Thyroid gland (tissue), 4 donors: ENCODE results near the gene SKI. TPM values are rescaled to one million over a fixed set of nuclear protein-coding genes. Genes with fewer than 3 reads are reported as not detected.

ENCODE experiments used
- DNase-seq, 2 donors: peaks; one replicate each; pipeline ENCODE4 v3.0.0-alpha.2; 2019
- H3K27ac ChIP-seq, 3 donors: fragments of 200-600 bp; sonication (generic); 1 replicate in 2 of 3; 2 replicates in 1 of 3; pipeline ENCODE4 v1.5.1; 2016 to 2019; ENCODE audit warnings: mild to moderate bottlenecking in 1 of 3, moderate library complexity in 1 of 3
- H3K27me3 ChIP-seq: fragments of 200-600 bp; sonication (generic); one replicate; pipeline ENCODE4 v1.5.1; 2019
- H3K36me3 ChIP-seq, 2 donors: fragments of 200-600 bp; sonication (generic); one replicate each; pipeline ENCODE4 v1.5.1; 2016 to 2019
- H3K4me1 ChIP-seq, 2 donors: fragments of 200-600 bp; sonication (generic); one replicate each; pipeline ENCODE4 v1.5.1; 2017 to 2019
- H3K4me3 ChIP-seq, 3 donors: fragments of 200-600 bp; sonication (generic); replicated peaks in 1 of 3; 1 replicate in 2 of 3; 2 replicates in 1 of 3; pipeline ENCODE4 v1.5.1; 2016; ENCODE audit warnings: mild to moderate bottlenecking in 1 of 3
- H3K9me3 ChIP-seq: fragments of 200-600 bp; sonication (generic); one replicate; pipeline ENCODE4 v1.5.1; 2017
- POLR2A ChIP-seq, 2 donors: fragments of 450-650 bp; IDR thresholded peaks; one replicate each; pipeline ENCODE4 v1.6.1; 2017; ENCODE audit warnings: antibody characterized with exemption in 2 of 2, mild to moderate bottlenecking in 2 of 2, moderate library complexity in 1 of 2
- WGBS, 2 donors: methylation state at CpG; one replicate each; pipeline ENCODE4 v1.1.5; 2017; 5-methylcytosine and 5-hydroxymethylcytosine counted together
- intact Hi-C: fragments of 100-400 bp; cut with DNase I; formaldehyde crosslinking; loops from one replicate; pipeline ENCODE4 v1.15.1; 2023
- total RNA-seq, 4 donors: library from RNA; depleted of rRNA; stranded (reverse); fragments of >200 nt; gene quantifications; one replicate each; pipeline ENCODE4 v1.2.3, GENCODE V29; 2016
- TF ChIP-seq, protein P1 (sequence below), 6 experiments: fragments of 200-600 bp in 3 of 6; fragments of 450-650 bp in 3 of 6; sonication (generic) in 3 of 6; IDR thresholded peaks; one replicate each; pipeline ENCODE4 v1.5.1; 2016 to 2019; ENCODE audit warnings: antibody characterized with exemption in 6 of 6, mild to moderate bottlenecking in 2 of 6, inconsistent platforms in 1 of 6, moderate library complexity in 1 of 6

The SKI gene
- total RNA-seq, 4 donors from 2014 or later: 31.4 to 59.6 (median 39.9) TPM

DNA sequence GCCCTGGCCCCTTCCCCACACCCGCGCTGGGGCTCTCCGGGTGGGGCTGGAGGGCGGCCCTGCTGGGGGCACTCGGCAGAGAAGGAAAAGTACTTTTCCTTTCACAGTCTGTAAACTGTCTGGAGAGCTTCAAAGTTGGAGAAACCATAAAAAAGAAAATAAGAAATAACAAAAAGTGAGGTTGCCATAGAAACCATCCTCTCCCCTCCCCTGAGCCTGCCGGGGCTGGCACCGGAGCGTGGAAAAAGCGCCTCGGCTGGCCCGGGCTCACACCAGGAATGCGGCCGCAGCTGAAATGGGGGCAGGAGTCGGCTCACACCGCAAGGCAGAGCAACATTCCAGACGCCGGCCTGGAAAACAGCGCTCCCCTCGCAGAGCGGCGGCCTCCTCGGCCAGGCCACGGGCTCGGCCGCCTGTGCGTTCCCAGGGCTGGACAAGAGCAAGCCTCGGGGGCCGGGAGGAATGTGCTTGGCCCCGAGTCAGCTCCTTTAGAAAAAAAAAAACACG, 94.0 kb downstream of the SKI start:
- peak overlapping the region; percentile 90 to 99 (median 97) for H3K27ac ChIP-seq
- TF ChIP-seq, protein P1, sequence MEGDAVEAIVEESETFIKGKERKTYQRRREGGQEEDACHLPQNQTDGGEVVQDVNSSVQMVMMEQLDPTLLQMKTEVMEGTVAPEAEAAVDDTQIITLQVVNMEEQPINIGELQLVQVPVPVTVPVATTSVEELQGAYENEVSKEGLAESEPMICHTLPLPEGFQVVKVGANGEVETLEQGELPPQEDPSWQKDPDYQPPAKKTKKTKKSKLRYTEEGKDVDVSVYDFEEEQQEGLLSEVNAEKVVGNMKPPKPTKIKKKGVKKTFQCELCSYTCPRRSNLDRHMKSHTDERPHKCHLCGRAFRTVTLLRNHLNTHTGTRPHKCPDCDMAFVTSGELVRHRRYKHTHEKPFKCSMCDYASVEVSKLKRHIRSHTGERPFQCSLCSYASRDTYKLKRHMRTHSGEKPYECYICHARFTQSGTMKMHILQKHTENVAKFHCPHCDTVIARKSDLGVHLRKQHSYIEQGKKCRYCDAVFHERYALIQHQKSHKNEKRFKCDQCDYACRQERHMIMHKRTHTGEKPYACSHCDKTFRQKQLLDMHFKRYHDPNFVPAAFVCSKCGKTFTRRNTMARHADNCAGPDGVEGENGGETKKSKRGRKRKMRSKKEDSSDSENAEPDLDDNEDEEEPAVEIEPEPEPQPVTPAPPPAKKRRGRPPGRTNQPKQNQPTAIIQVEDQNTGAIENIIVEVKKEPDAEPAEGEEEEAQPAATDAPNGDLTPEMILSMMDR (IDR thresholded peaks at IDR 0.05): peak in 2 of 6 experiments; percentile 3 to 16
- peak in 1 of 2 donors; percentile 73 for TF ChIP-seq POLR2A (IDR thresholded peaks at IDR 0.05)
- 3 to 8% methylated on average over 18 to 30 of the region's 30 CpGs for WGBS, 2 donors
- intact Hi-C loops: no loop called here
- H3K36me3 ChIP-seq: no peaks in the 10 kb centered on the region
- DNase-seq: peak; percentile 92 to 95
- H3K9me3 ChIP-seq: no peaks in the 10 kb centered on the region
- H3K27me3 ChIP-seq: no peaks in the 10 kb centered on the region
- peaks cover 29 to 57% of the 10 kb centered on the region in 2 donors for H3K4me1 ChIP-seq
- H3K4me3 ChIP-seq: peak overlapping the region in 1 of 3 donors; percentile 4

DNA sequence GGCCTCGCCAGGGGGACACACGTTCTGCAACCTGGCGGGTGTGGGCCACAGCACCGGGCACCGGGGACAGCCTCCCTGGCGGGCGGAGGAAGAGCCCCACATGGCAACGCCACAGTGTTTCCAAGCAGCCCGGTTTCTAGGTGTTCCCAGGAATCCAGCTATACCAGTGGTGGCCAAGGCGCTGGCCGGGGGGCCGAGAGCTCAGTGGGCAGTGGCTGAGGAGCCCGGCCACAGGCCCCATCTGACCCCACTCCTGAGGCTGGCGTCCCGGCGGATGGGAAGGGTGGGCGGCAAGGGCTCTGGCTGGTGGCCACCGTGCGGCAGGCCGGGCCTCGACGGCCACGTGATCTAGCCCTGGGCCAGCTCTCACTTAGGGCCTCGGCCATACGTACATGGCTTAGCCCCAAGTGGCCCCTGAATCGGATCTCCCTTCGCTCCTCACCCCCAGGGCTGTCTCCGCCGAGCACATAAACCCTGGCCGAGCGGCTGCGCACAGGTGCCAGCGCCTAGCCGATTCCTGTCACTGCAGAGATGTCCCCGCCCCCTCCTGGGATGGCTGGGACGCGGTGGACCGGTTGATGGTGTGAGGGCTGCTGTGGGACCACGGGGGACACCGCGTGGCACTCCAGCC, 94.6 kb downstream of the SKI start:
- peaks cover 29 to 57% of the 10 kb centered on the region in 2 donors for H3K4me1 ChIP-seq
- DNase-seq: peak; percentile 83 to 85
- H3K4me3 ChIP-seq: peak overlapping the region in 1 of 3 donors; percentile 4
- no peaks in the 10 kb centered on the region for H3K36me3 ChIP-seq
- 25 to 26% methylated on average over 13 to 20 of the region's 41 CpGs for WGBS, 2 donors
- peak overlapping the region; percentile 90 to 99 (median 97) for H3K27ac ChIP-seq
- intact Hi-C loops: no loop called here
- TF ChIP-seq, protein P1 (IDR thresholded peaks at IDR 0.05): no peak
- no peak for TF ChIP-seq POLR2A (IDR thresholded peaks at IDR 0.05)
- H3K9me3 ChIP-seq: no peaks in the 10 kb centered on the region
- H3K27me3 ChIP-seq: no peaks in the 10 kb centered on the region

DNA sequence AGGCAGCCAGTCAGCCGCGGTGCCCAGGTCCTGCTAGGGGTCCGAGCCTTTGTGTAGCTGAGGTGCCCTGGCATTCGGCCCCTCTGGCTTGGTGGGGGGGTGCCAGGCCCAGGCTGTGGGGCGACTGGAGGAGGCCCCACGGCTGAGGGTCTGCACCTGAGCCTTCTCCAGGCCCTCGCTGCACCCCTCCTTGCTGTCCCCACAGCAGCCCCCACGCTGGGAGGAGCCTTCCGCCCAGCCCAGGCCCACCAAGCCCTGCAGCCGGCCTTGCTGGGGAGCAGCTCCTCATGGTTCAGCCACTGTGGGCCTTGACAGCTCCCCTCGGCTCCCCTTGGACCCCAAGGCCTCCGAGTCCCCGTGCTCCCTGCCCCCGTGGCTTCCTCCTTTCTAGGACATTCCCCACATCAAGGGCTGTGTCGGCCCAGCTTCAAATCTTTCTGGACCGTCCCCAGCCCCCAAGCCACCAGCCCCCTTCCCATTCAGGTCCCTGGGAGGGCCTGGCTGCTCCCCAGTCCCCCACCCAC, 95.4 kb downstream of the SKI start:
- Histone ChIP-seq H3K36me3 (no peaks in the 10 kb centered on the region), H3K27ac (peak overlapping the region; percentile 90 to 99 (median 97)), H3K4me1 (peaks cover 29 to 52% of the 10 kb centered on the region in 2 donors), H3K9me3 (no peaks in the 10 kb centered on the region), H3K27me3 (no peaks in the 10 kb centered on the region), H3K4me3 (no peak overlapping the region)
- WGBS, 2 donors: 83 to 89% methylated on average over 10 to 14 of the region's 16 CpGs
- intact Hi-C loops: no loop called here
- DNase-seq: no peak
- no peak for TF ChIP-seq POLR2A (IDR thresholded peaks at IDR 0.05)
- TF ChIP-seq, protein P1 (IDR thresholded peaks at IDR 0.05): no peak

DNA sequence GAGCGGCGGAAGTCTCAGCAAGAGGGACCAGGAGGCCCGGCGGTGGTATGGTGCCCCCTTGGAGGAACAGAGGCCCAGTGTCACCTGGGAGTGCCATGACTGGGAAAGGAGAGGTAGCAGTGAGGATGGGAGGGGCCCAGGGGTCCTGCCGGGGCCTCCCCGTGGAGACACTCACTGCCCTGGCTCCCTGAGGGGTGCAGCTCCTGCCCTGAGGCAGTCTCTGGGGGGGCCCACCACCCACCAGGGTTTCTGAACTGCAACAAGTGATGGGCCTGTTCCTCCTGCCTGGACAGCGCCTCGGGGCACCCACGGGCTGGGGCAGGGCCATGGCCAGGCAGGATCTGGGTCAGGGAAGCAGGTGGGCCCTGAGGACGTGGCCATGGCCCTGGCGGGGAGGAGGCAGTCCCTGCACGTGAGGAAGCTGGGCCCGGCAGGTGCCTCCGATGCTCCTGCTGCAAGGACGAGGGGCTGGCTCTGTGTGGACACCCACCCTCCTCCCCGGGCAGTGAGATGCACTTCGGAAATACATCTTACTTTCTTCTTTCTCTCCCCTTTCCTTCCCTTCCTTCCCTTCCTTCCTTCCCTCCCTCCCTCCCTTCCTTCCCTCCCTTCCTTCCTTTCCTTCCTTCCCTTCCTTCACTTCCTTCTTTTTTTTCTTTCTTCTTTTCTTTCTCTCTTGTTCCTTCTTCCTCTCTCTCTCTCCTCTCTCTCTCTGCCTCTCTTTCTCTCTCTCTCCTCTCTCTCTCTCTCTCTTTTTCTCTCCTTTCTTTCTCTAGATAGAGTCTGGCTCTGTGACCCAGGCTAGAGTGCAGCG, 96.6 kb downstream of the SKI start:
- intact Hi-C loops: no loop called here
- Histone ChIP-seq H3K36me3 (no peaks in the 10 kb centered on the region), H3K27ac (no peak overlapping the region), H3K9me3 (no peaks in the 10 kb centered on the region), H3K4me3 (no peak overlapping the region), H3K4me1 (peaks cover 29 to 43% of the 10 kb centered on the region in 2 donors), H3K27me3 (no peaks in the 10 kb centered on the region)
- no peak for DNase-seq
- TF ChIP-seq, protein P1 (IDR thresholded peaks at IDR 0.05): no peak
- TF ChIP-seq POLR2A (IDR thresholded peaks at IDR 0.05): no peak
- 91 to 96% methylated on average over 16 to 17 of the region's 18 CpGs for WGBS, 2 donors
